Measurements from ENCODE around the gene HOXC5. TPM values are rescaled to one million over a fixed set of nuclear protein-coding genes. Genes with fewer than 3 reads are reported as not detected.
A peak's percentile ranks its signal among the peaks of the same experiment; 100 is the strongest.

HOXC5 gene
- total RNA-seq, 1 experiment from 2014 or later: 3.4 TPM

GRCh38 chr12:53998110-53998899 lies 34.5 kb upstream of the HOXC5 start:
- no peaks in the 10 kb centered on the region for H3K9me3 ChIP-seq
- Mint-ChIP-seq H3K4me1 (ENCODE audit: low read depth, unreplicated experiment) (no peaks in the 10 kb centered on the region), H3K27me3 (ENCODE audit: insufficient read depth, unreplicated experiment) (no peaks in the 10 kb centered on the region), H3K36me3 (ENCODE audit: insufficient read depth, unreplicated experiment) (peaks cover 13% of the 10 kb centered on the region), H3K27ac (ENCODE audit: unreplicated experiment) (no peak overlapping the region), H3K9me3 (ENCODE audit: unreplicated experiment) (no peaks in the 10 kb centered on the region), H3K4me3 (ENCODE audit: unreplicated experiment) (no peak overlapping the region)
- H3K4me1 ChIP-seq: peaks cover 6% of the 10 kb centered on the region
- ChIA-PET POLR2A (no interaction called here), CTCF (no interaction called here)
- H3K4me3 ChIP-seq (ENCODE audit: low read depth, low read length): no peak overlapping the region
- DNase-seq: no peak
- no TSS peak for BruUV-seq (replicated peaks)
- intact Hi-C loops (cut with micrococcal nuclease; ENCODE audit: unreplicated experiment): no loop called here
- TF ChIP-seq CTCF (IDR thresholded peaks at IDR 0.05; ENCODE audit: insufficient read depth in 1 of 2, low read depth in 1 of 2, low read length in 1 of 2, severe bottlenecking in 1 of 2, unreplicated experiment in 1 of 2): no peak
- no peaks in the 10 kb centered on the region for H3K36me3 ChIP-seq (ENCODE audit: control insufficient read depth, insufficient read depth, low read length)
- H3K27me3 ChIP-seq (replicated peaks; ENCODE audit: control insufficient read depth, insufficient read depth, low read length): no peaks in the 10 kb centered on the region

DNA sequence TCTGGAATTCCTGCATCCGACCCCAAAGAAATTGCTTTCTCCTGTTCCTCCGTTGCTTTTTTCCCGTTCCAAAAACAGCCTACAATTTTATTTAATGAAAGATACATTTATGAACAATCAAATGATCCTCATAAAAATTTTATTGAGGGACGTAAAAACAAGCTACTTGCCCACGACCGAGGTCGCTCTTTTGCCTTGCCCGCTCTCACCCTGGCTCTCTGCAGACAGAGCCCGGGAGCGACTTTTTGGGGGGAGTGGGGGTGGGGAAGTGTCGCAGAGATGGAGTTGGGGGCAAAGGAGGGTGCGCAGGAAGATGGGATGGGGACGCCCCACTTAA lies 34.0 kb upstream of the HOXC5 start:
- H3K9me3 Mint-ChIP-seq (ENCODE audit: unreplicated experiment): no peaks in the 10 kb centered on the region
- Histone ChIP-seq H3K27me3 (replicated peaks; ENCODE audit: control insufficient read depth, insufficient read depth, low read length) (no peaks in the 10 kb centered on the region), H3K36me3 (ENCODE audit: control insufficient read depth, insufficient read depth, low read length) (no peaks in the 10 kb centered on the region), H3K4me1 (peaks cover 6% of the 10 kb centered on the region), H3K9me3 (no peaks in the 10 kb centered on the region), H3K4me3 (ENCODE audit: low read depth, low read length) (no peak overlapping the region)
- TF ChIP-seq CTCF (IDR thresholded peaks at IDR 0.05; ENCODE audit: insufficient read depth in 1 of 2, low read depth in 1 of 2, low read length in 1 of 2, severe bottlenecking in 1 of 2, unreplicated experiment in 1 of 2): no peak
- ChIA-PET CTCF (no interaction called here), POLR2A (no interaction called here)
- BruUV-seq (replicated peaks): no TSS peak
- DNase-seq: no peak
- no peaks in the 10 kb centered on the region for H3K27me3 Mint-ChIP-seq (ENCODE audit: insufficient read depth, unreplicated experiment)
- H3K4me1 Mint-ChIP-seq (ENCODE audit: low read depth, unreplicated experiment): peaks cover 5% of the 10 kb centered on the region
- intact Hi-C loops (cut with micrococcal nuclease; ENCODE audit: unreplicated experiment): no loop called here
- H3K36me3 Mint-ChIP-seq (ENCODE audit: insufficient read depth, unreplicated experiment): peaks cover 7% of the 10 kb centered on the region
- no peak overlapping the region for H3K4me3 Mint-ChIP-seq (ENCODE audit: unreplicated experiment)
- H3K27ac Mint-ChIP-seq (ENCODE audit: unreplicated experiment): no peak overlapping the region

DNA sequence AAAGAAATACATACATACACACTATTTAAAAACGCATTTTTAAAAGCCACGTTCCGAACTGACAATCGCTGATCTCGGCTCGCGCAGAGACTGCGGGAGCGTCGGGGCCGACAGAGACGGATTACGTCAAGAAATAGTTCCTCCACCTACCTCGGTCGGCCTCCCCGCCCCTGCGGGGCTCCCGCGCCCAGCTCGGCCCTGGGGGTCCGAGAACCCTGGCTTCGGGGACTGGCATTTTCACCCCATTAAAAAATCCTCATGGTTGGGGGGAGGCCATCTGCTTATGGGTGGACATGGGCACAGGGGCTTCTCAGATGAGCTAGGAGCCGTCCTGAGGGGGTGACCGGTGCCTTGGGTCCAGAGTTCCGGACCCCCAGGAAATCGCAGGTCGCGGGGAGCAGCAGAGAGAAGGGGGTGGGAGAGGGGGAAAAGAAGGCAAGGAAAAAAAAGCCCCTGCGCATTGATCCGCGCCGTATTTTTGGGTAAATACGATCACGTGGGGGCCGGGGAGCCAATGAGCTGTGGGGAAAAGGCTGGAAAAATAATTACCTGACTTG lies 33.2 kb upstream of the HOXC5 start:
- no peak for TF ChIP-seq CTCF (IDR thresholded peaks at IDR 0.05; ENCODE audit: insufficient read depth in 1 of 2, low read depth in 1 of 2, low read length in 1 of 2, severe bottlenecking in 1 of 2, unreplicated experiment in 1 of 2)
- H3K27me3 Mint-ChIP-seq (ENCODE audit: insufficient read depth, unreplicated experiment): no peaks in the 10 kb centered on the region
- Histone ChIP-seq H3K4me1 (peaks cover 6% of the 10 kb centered on the region), H3K36me3 (ENCODE audit: control insufficient read depth, insufficient read depth, low read length) (no peaks in the 10 kb centered on the region), H3K27me3 (replicated peaks; ENCODE audit: control insufficient read depth, insufficient read depth, low read length) (no peaks in the 10 kb centered on the region), H3K4me3 (ENCODE audit: low read depth, low read length) (no peak overlapping the region), H3K9me3 (no peaks in the 10 kb centered on the region)
- peaks cover 5% of the 10 kb centered on the region for H3K36me3 Mint-ChIP-seq (ENCODE audit: insufficient read depth, unreplicated experiment)
- CTCF ChIA-PET: interaction anchor here (0.6 to 1.0 kb wide), 2 partner anchors 9 to 71 kb away, joined by 3 to 4 read pairs; partner anchors contain the start of gene HOXC8
- no peak overlapping the region for H3K27ac Mint-ChIP-seq (ENCODE audit: unreplicated experiment)
- intact Hi-C loops (cut with micrococcal nuclease; ENCODE audit: unreplicated experiment): no loop called here
- DNase-seq: no peak
- H3K9me3 Mint-ChIP-seq (ENCODE audit: unreplicated experiment): no peaks in the 10 kb centered on the region
- peaks cover 7% of the 10 kb centered on the region for H3K4me1 Mint-ChIP-seq (ENCODE audit: low read depth, unreplicated experiment)
- no TSS peak for BruUV-seq (replicated peaks)
- POLR2A ChIA-PET: no interaction called here
- peak overlapping the region; percentile 58 for H3K4me3 Mint-ChIP-seq (ENCODE audit: unreplicated experiment)

Measured in Caco-2 (cell line).